CD4-positive, alpha-beta T cell treated with Interleukin-12 subunit alpha and Interleukin-12 subunit beta, for 1 hour (primary cell): ENCODE results near the gene EFCAB5.
"Not testable (repeated sequence)": the region's sequence is repeated elsewhere in the genome, so short reads cannot be mapped to it uniquely, and the experiment has no call there.

Experiments
- DNase-seq: peaks from one replicate; pipeline ENCODE4 v3.0.0-alpha.2; 2020

EFCAB5 gene

DNA sequence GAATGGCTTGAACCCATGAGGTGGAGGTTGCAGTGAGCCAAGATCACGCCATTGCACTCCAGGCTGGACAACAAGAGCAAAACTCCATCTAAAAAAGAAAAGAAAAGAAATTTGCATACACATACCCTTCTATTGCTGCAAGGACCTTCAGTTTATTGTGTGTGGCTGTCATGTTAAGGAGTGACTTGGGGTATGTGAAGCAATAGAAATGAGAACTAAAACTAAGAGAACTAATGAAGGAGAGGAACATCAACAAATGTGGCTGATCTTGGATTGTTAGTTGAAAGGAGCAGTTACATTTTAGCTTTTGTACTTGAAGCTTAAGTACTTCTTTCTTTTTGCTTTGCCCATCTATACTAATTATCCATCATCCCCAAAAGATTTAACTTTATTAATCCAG is 162.5 kb downstream of the EFCAB5 start:
- no peak for DNase-seq

DNA sequence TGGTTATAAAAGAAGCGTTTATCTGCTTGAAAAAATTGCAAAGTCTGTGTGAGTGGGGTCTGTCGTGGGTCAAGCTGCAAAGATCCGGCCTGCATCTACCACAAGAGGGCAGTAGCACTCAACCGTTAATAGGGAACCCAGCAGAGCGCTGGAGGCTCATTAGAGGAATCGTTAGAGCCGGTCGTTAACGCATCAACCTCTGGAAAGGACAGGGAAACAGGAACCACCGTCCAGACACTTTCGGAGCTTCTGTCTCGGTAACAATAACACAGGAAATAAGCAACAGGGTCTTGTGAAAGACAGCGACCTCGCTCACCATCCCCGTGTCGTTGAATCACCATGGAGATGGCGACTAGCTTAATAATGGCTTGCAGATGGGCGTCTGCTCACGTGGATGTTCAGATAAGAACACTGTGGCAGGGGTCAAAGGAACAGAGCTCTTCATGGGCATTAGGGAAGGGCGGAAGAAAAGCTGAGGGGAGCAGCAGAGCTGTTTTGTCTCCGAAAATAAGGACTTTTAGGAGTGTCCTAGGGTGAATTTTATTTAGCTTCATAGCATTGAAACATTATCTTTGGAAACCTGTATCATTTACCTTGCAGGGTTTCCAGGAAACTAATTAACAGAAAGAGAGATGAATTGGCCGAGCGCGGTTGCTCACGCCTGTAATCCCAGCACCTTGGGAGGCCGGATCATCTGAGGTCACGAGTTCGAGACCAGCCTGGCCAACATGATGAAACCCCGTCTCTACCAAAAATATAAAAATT is 163.3 kb downstream of the EFCAB5 start:
- DNase-seq = peak; percentile 78

DNA sequence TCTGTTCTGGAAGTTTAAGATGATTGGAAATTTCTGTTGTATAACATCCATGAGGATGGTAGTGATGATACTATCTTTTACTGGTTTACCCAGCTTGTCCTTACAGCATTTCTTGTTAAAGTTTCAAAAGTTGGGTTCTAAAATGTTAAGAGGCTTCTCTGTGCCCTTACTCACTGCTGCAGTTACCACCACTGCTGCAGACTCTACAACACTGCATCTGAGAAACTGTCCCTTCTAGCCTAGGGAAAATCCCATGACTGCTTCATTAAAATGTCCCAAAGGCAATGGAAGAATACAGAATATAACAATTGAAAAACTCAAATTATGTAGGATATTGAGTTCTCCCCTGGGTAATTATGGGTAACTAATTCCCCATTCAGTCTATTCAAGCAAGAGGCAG is 171.4 kb downstream of the EFCAB5 start:
- DNase-seq = no peak

DNA sequence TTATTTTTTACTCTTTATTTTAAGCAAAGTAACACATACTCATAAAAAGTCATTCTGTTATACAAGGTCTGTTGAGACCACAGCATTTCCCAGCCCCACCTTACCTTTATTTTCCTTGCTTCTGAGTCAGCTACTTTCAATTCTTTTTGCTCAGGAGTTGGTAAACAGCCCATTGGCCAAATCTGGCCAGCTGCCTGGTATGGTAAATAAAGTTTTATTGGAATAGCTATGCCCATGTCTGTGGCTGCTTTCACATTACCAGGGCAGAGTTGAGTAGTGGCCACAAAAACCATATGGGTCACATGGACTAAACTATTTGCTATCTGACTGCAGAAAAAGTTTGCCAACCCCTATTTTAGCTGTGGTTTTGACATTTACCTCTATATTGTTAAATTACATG is 171.8 kb downstream of the EFCAB5 start:
- no peak for DNase-seq

GRCh38 chr17:30116345-30116660 is 174.9 kb downstream of the EFCAB5 start:
- DNase-seq = no peak

- DNase-seq = peak; percentile 93
Observed at GRCh38 chr17:30116661-30117551, 175.5 kb downstream of the EFCAB5 start, which contains the start of gene NSRP1. TSS of gene NSRP1 (plus strand) at chr17:30116816. CDS start at chr17:30116844, 28 bp downstream.

DNA sequence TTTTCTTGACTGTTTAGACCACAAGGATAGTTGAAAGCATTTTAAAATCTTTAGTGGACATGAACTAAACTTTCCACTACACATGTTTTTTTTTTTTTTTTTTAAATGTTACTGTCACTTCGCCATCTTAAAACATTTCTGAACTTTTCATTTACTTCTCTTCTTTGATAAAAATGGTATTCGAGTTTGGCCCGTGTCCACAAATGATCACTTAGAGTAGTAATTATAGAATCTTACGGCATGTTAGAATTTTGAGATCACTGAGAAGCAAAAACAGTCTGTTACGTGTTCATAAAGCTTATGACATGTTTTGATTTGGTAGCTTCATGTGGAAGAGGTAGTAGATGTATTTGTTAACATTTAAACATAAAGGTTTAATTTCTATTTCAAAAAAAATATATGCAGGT is 176.2 kb downstream of the EFCAB5 start:
- DNase-seq = no peak

- DNase-seq = not testable (repeated sequence)
Observed at GRCh38 chr17:30118635-30119034, 177.2 kb downstream of the EFCAB5 start.

DNA sequence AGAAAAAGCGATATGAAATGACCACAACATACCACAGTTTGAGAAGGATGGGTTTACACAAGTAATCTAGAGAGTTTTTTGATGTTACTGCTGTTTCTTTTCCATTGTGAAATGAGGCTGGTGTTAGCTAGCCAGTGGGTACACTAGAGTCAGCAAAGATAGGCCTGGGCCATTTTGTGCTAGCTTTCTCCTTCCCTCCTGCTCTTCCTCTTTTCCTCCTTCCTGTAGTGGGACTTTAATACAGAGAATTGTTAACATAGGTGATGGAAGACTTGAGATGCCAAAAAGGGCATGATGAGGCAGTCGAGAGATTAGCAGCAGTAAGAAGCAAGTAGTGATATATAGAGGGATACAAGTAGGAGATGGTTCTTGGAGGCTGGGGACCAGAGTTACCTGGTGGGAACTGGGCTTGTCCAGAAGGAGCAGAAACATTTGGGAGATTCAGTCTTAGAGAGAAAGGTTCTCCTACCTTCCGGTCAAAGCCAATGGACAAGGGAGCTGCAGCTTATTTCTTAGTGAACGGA is 182.9 kb downstream of the EFCAB5 start:
- DNase-seq = no peak

- DNase-seq = no peak
Observed at GRCh38 chr17:30130121-30130520, 188.7 kb downstream of the EFCAB5 start.

DNA sequence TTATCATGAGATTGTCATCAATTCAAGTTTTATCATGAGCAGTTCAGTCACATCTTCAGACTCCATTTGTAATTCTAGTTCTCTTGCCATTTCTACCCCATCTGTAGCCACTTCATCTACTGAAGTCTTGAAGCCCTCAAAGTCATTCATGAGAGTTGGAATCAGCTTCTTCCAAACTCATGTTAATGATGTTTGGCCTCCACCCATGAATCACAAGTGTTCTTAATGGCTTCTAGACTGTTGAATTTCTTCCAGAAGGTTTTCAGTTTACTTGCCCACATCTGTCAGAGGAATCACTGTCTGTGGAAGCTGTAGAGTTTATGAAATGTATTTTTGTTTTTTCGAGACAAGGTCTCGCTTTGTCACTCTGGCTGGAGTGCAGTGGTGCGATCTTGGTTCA is 191.2 kb downstream of the EFCAB5 start:
- DNase-seq = no peak

- no peak for DNase-seq
Observed at GRCh38 chr17:30133197-30133596, 191.8 kb downstream of the EFCAB5 start.

GRCh38 chr17:30134551-30134950 is 193.1 kb downstream of the EFCAB5 start:
- DNase-seq = no peak

GRCh38 chr17:30137158-30137557 is 195.7 kb downstream of the EFCAB5 start:
- no peak for DNase-seq

DNA sequence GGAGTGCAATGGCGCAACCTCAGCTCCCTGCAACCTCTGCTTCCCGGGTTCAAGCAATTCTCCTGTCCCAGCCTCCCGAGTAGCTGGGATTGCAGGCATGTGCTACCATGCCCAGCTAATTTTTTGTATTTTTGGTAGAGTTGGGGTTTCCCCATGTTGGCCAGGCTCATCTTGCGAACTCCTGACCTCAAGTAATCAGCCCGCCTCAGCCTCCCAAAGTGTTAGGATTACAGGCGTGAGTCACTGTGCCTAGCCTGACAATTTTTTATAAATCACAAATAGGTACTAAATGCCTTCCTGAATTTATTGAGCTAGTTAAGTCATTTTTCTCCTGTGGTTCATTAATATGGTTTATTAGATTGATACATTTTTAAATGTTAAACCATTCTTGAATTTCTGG is 206.4 kb downstream of the EFCAB5 start:
- DNase-seq = not testable (repeated sequence)

GRCh38 chr17:30148376-30148775 is 206.9 kb downstream of the EFCAB5 start:
- no peak for DNase-seq

DNA sequence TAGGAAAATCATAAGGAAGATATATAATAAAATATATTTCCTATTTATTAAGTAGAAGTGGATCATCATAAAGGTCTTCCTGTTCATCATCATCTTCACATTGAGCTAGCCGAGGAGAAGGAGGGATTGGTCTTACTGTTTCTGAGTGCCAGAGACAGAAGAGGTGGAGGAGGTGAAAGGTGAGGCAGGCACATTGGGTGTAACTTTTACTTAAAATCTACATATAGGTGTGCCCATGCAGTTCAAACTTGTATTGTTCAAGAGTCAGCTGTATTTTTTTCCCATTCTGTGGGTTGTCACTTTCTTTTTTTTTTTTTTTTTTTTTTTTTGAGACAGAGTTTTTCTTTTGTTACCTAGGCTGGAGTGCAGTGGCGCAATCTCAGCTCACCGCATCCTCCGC is 210.0 kb downstream of the EFCAB5 start:
- DNase-seq = no peak

- no peak for DNase-seq
Observed at GRCh38 chr17:30153463-30153862, 212.0 kb downstream of the EFCAB5 start.

DNA sequence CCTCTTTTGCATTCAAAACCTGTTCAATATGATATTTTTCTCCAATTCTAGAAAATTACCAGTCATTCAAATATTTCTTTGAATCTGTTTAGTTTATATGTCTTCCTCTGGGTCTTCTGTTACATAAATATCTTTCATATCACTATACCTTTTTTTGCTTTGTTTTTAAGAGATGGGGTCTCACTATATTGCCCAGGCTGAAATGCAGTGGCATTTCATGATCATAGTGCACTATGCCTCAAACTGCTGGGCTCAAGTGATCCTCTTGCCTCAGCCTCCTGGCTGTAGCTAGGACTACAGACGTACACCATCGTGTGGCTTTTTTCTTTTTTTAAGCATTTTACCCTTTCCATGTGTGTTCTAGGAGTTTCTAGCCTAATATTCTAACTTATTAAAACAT is 214.0 kb downstream of the EFCAB5 start:
- DNase-seq = no peak
